Prostate gland (tissue), 2 donors: Measurements from ENCODE around the gene MAP4K3.

Source experiments
- CTCF ChIP-seq, 4 experiments: fragments of 200-600 bp in 2 of 4; fragments of 450-650 bp in 2 of 4; sonication (generic) in 2 of 4; IDR thresholded peaks; 1 replicate in 3 of 4; 2 replicates in 1 of 4; pipeline ENCODE4 v1.5.1; 2016 to 2019; ENCODE audit warnings: antibody characterized with exemption in 4 of 4, mild to moderate bottlenecking in 2 of 4, moderate library complexity in 2 of 4
- POLR2AphosphoS5 ChIP-seq: sonication (generic); formaldehyde crosslinking; IDR thresholded peaks from one replicate; pipeline ENCODE4 v1.6.1; 2017; ENCODE audit warnings: antibody characterized with exemption

GRCh38 chr2:39275016-39275415, 162.1 kb downstream of the MAP4K3 start:
- TF ChIP-seq POLR2AphosphoS5 = no peak
- TF ChIP-seq CTCF (IDR thresholded peaks at IDR 0.05) = no peak
